GM19193 (cell line): ENCODE measurements around the gene MTRFR.

Experiments used
- POLR2A ChIP-seq: IDR thresholded peaks from 4 replicates; pipeline ENCODE4 v1.6.1; 2011; ENCODE audit not compliant: insufficient read depth, insufficient read length; ENCODE audit errors: extremely low read depth

The MTRFR gene

DNA sequence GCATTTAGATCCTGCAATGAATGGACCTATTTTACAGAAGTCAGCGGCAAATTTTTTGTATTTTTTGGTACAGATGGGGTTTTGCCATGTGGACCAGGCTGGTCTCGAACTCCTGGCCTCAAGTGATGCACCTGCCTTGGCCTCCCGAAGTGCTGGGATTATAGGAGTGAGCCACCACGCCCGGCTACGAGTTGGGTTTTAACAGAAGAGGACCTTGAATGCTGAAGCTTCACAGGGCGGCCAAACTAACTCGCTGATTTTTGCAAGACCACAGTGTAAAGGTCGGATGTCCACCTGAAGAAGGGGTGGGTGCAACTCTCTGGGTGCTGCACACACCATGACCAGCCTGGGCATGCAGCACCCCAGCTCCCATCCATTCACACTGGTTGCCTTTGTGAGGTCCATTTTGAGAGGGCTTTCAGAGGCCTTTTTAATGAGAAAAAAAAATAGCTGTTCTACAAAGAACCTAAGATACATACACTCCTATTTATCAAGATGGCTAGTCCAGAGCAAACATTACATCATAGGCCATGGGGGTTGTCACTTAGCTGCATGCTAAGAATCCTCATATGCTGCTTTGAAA is 60.0 kb downstream of the MTRFR start:
- TF ChIP-seq POLR2A = no peak

- no peak for TF ChIP-seq POLR2A
These were observed 71.9 kb downstream of the MTRFR start for GRCh38 chr12:123305136-123305535.

DNA sequence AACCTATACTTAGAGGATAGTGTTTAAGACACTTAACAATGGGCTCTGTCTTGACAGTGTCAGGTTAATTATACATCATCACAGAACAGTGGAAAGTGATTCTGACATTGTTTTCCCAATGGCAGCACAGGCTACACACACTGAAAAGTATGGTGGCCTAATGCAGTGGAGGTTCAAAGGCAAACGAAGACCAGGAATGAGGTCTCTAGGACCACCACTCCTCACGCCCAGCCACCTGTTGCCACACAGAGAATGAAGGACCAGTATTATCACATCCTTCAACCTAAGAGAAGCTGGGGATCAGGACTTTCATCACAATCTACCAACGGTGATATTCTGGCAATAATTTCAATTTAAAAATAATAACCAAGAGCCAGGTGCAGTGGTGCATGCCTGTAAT is 73.0 kb downstream of the MTRFR start:
- no peak for TF ChIP-seq POLR2A
